Measurements from ENCODE around the gene KCNIP3.
"Not testable (repeated sequence)": the region's sequence is repeated elsewhere in the genome, so short reads cannot be mapped to it uniquely, and the experiment has no call there.

KCNIP3 gene

GRCh38 chr2:95348609-95349567, 51.7 kb downstream of the KCNIP3 start:
- DNase-seq, result no peak

DNA sequence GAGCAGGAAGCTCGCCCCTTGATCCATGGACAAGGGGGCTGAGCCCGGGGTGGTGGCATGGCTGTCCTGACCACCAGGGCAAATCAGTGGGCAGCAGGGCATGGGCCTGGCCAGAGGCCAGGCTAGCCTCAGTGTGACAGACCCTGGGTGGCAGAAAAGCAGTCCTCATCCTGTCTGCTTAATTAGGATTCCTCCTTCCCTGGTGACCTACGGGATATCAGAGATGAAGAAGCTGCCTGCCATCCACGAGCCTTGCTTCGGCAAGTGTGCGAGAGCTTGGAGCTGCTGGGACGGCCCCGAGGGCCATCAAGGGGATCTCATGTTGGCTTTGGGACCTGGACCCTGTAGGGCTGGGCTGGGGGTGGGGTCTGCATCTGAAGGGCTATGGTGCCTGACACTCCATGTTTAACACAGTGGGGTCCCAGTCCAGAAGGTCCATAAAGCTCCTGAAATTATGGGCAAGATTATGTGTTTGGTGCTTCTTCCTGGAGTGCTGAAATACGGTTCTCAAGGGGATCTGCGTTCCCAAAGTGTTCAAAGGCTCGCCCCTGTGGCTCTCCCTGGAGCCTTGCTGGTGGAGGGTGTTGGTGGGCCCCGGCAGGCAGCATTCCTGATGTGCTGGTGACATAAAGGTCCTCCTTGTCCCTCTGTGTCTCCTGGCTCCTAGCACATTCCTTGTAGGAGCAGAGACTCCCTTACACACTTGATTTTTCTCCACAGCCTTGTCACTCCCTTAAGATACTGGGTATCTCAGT, 52.6 kb downstream of the KCNIP3 start:
- DNase-seq, result no peak

DNA sequence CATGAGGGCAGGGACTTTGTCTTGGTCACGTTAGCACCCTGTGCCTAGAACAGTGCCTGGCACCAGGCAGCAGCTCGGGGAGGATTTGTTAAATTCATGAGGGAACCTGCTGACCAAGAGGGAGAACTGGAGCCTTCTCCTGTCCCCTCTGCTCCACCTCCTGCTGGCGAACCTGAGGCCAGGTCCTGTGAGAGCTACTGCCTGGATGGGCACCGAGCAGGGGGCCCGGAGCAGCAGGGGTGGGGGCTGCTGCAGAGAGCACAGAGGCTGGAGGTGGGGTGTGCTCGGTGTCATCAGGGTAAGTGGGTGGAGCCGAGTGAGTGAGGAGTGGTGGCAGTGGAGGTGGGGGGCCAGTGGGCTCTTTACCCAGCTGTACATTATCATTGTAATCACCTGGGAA, 53.2 kb downstream of the KCNIP3 start:
- DNase-seq, result no peak

- DNase-seq, result no peak
Measured at GRCh38 chr2:95350774-95351597, 53.8 kb downstream of the KCNIP3 start.

- DNase-seq, result no peak
Measured at GRCh38 chr2:95351598-95351915, 54.4 kb downstream of the KCNIP3 start.

DNA sequence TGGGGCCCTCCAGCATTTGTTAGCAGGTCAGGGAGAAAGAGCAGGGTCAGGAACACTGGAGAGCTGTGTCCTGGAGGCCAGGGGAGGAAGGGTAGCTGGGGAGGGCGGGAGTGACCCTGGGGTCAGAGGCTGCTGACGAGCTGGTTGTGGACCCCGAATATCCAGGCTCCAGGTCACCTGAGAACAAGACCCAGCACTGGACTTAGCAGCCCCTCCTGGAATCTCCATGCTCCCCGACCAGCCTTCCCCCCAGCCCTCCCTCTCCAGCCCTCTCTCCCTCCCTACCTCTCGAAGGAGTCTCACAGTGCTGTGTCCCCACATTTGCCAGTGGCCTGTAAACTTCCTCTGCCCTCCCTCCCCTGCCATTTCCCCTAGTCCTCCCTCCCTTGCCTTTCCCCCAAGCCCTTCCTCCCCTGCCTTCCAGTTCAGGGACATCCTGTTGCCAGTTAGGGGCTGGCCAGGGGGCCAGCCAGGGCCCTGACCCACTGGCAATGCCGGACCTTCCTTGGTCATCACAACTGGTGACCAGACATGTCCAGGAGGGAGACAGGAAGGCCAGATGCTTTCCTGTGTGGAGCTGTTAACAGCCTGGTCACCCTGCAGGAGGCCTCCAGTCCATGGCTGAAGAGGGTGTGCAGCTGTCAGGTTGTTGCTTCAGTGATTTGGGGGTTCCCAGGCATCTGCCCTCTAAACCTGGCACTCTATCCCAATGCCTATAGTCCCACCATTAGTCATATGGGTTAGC, 55.3 kb downstream of the KCNIP3 start:
- DNase-seq, result no peak

DNA sequence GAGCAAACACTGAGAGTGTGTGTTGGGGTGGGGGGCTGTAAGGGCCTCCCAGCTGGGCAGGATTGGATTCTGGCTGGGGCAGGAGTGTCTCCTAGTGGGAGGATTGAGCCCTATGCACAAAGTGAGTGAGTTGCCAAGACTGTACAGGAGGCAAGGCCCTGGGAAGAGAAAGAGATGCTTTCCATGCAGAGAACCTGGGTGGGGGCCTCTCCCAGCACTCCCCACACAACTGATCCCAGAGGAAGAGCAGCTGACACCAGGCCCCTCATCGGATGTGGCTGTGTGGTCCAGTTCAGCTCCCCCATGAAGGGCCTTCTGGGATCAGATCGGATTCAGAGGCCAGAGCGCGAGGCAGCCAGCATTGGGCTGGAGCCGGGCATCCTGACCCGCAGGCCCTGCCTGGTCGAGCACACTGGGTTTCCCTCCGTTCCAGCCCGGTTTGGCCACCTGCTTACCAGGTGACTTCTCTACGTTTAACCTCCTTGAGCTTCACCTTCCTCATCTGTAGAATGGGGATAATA, 56.0 kb downstream of the KCNIP3 start:
- no peak for DNase-seq

DNA sequence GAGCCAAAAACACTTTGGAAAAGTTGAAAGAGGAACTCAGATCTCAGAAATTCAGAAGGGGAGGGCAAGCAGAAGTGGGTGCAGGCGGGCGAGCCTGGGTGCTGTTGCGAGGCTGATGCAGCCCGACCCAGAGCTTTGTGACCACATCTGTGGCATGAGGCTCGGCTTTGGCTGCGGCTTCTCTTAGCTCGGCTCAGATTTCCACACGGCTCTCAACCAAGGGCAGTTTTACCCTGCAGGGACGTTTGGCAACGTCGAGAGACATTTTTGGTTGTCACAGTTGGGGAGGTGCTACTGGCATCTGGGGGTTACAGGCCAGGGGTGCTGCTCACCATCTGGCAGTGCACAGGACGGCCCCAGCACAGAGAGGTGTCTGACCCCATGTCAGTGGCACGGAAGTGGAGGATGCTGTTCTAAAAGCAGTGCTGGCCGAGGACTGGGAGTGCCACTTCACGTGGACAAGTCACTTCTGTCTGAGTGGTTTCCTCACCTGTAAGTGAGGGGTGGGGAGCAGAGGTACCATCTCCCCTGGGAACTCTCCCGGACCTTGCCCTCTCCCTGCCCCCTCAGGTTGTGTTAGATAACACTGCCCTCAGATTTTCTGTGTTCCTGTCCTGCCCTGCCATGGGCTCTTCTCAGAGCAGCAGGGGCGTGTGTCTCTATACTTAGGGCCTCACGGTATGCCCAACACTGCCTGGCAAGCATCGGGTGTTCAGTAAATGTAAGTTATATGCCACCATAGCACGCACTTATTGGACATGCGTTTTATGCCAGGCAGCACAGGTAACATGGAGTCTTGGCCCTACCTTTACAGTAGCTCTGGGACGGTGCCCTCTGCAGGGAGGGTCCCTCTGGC, 56.7 kb downstream of the KCNIP3 start:
- no peak for DNase-seq

DNA sequence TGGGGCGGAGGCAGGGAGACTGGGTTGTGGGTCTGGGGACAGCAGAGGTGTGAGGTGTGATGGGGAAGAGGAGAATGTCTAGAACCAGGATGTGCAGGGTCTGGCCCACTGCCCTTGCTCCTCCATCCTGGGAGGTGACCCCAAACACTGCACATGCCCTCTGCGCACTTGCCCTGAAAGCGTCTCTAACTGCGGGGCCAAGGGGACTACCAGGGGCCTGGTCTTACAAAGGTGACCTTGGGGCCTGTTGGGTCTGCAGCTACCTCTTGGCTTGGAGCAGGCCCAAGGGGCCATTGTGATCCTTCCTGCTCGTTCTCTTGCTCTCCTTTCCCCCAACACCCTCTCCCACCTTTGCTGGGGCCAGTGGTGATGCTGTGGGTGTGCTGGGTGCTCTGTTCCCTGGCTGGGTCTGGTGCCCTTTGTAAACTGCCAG, 57.3 kb downstream of the KCNIP3 start:
- no peak for DNase-seq

DNA sequence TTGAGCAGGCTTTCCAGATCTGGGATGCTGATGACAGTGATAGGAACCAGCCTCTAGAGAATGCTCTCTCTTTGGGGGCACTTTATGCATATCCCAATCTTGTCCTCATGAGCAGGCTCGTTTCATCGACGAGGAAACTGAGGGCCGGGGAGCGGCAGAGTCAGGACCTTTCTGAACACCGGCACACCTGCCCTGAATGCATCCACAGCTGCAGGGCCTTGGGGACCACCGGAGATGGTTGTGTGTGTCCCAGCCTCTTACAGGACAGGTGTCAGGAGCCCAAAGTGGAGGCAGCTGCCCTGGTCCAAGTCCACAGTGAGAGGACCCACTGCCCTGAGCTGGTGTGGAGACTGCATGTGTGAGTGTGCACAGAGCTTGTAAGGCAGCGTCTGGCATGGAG, 57.8 kb downstream of the KCNIP3 start:
- DNase-seq, result no peak

GRCh38 chr2:95355486-95355885, 58.3 kb downstream of the KCNIP3 start:
- DNase-seq, result not testable (repeated sequence)

DNA sequence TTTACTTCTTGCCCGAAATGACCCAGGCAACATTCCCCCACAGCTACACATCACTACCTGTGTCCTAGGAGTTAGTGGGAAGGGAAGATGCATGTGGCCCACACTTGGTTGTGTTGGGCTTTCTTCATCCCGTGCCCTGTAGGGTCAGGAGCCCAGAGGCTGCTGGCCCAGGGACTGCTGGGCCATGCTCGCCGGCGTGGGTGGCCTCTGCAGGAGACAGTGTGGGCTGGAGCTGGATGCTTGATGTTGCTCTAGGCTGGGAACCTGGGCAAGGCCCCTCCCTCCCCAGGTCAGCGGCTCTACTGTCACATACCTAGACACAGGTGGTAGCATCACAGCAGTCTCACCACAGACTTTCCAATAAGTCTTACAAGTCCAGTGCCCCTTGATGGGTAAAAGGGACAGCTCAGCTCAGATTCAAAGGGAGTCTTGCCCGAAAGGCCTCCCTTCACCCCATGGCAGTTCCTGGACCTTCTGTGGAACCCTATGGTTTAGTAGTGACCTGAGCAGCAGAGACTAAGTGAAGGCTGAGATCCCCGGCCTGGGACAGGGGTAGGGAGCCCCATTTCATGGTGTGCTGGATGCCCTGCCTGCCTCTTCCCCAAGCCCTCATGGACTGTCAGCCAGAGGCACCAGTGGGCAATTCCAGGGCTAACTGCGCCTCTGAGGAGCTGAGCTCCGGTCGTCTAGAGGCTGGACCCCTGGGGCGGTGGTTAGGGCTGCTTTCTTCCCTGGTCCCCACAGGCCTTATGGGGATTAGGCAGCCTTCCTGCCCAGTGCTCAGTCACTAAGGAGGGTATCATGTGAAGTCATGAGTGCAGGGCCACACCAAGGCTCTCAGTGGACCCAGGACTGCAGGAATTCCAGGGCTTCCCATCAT, 59.9 kb downstream of the KCNIP3 start:
- DNase-seq, result no peak

- DNase-seq, result no peak
Measured at GRCh38 chr2:95357717-95358280, 60.7 kb downstream of the KCNIP3 start.

DNA sequence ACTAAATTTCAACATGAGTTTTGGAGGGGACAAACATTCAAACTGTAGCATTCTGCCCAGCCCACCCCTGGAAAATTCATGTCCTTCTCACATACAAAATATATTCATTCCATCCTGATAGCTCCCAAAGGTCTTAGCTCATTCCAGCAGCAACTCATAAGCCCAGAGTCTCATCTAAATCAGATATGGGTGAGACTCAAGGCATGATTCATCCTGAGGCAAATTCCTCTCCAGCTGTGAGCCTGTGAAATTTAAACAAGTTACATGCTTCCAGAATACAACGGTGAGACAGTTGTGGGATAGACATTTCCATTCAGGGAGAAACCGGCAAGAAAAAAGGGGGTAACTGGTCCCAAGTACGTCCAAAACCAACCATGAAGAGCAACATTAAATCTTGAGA, 61.9 kb downstream of the KCNIP3 start:
- DNase-seq, result no peak

DNA sequence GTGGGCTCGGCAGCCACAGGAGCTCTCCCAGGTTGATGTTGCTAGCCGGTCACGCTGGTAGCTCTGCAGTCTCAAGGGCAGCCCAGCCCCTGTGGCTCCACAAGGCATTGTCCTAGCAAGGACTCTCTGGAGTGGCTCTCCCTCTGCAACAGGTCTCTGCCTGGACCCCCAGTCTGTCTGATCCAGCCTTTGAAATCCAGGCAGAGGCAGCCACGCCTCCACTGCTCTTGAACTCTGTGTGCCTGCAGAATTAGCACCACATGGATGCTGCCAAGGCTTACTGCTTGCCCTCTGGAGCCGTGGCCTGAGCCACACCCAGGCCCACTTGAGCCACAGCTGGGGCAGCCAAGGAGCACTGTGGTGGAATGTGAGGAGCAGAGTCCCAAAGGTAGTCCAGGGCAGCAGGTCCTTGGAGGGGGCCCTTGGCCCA, 62.4 kb downstream of the KCNIP3 start:
- DNase-seq, result no peak

GRCh38 chr2:95361216-95361980, 64.3 kb downstream of the KCNIP3 start:
- no peak for DNase-seq

GRCh38 chr2:95362486-95362885, 65.3 kb downstream of the KCNIP3 start:
- no peak for DNase-seq

DNA sequence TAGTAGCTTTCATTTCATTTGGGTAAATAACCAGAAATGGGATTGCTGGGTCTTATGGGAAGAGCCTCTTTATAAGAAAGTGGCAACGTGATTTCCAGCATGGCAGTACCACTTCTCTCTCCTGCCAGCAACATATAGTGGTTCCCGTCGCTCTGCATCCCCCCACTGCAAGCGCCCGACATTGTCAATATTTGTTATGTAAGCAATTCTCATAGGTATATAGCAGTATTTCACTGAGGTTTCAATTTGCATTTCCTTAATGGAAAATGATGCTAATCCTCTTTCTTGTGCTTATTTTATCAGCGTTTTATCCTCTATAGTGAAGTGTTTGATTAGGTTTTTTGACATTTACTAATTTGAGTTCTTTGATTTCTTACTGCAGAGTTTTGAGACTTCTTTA, 69.4 kb downstream of the KCNIP3 start:
- DNase-seq, result no peak

DNA sequence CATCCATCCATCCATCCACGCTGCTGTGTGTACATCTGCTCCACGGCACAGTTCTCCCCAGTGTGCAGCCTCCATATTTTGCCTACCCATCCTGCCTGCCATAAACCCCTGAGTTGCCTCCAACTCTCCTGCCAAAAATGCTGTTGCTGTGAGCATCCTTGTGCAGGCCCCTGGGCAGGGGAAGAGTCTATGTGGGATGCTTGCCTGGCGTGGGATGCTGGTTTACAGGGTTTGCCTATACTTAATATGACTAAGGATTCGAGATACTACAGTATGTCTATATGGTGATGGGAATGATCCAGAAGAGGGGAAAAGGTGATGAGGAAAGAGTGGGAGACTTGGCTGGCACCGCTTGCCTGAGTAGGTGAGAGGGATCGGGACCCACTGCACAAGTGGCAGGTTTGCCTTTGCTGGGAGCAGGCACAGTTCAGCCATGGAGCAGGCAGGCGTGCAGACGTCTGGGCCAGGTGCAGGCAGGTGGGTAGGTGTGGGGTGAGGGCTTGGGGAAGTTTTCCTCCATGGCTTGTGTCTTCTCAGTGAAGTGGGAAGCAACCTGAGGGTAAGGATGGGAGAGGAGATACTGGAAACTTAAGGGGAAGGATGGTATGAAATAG, 75.2 kb downstream of the KCNIP3 start:
- DNase-seq, result no peak

Measured in NCI-H510A treated with DMSO at 0.1 percent for 48 hours (cell line).